Gastrocnemius medialis (tissue), 4 donors: ENCODE measurements around the gene ARMC8.

Source experiments
- CTCF ChIP-seq, 5 experiments: fragments of 450-650 bp in 3 of 5; fragments of 200-600 bp in 2 of 5; sonication (generic) in 2 of 5; IDR thresholded peaks in 4 of 5; conservative IDR thresholded peaks in 1 of 5; 1 replicate in 4 of 5; 2 replicates in 1 of 5; pipeline ENCODE4 v1.5.1; 2016 to 2019; ENCODE audit warnings: antibody characterized with exemption in 5 of 5, mild to moderate bottlenecking in 3 of 5, moderate library complexity in 3 of 5
- POLR2A ChIP-seq, 2 donors: fragments of 450-650 bp; IDR thresholded peaks; one replicate each; pipeline ENCODE4 v1.6.1; 2017; ENCODE audit warnings: antibody characterized with exemption in 2 of 2, mild to moderate bottlenecking in 2 of 2, moderate library complexity in 2 of 2

- TF ChIP-seq POLR2A (IDR thresholded peaks at IDR 0.05) (peak in 1 of 2 donors; percentile 25), CTCF (IDR thresholded peaks at IDR 0.05 in 4 of 5, conservative IDR thresholded peaks at IDR 0.05 in 1 of 5) (no peak)
These were observed 142.8 kb downstream of the ARMC8 start for GRCh38 chr3:138329984-138330293.
